Epithelial cell of proximal tubule (primary cell): Measurements from ENCODE around the gene GRID1. TPM values are rescaled to one million over a fixed set of nuclear protein-coding genes. Genes with fewer than 3 reads are reported as not detected.
"Not testable (repeated sequence)": the region's sequence is repeated elsewhere in the genome, so short reads cannot be mapped to it uniquely, and the experiment has no call there.

Experiments
- DNase-seq: peaks from one replicate; pipeline ENCODE4 v3.0.0-alpha.2; 2011; ENCODE audit warnings: low read depth
- H3K4me3 ChIP-seq: 2 replicates; pipeline ENCODE4 v1.5.1; 2011; ENCODE audit warnings: low read depth, mild to moderate bottlenecking, low read length
- CTCF ChIP-seq: conservative IDR thresholded peaks from 2 replicates; pipeline ENCODE4 v1.5.1; 2012; ENCODE audit warnings: low read depth, mild to moderate bottlenecking, low read length
- total RNA-seq: library from RNA; depleted of rRNA; stranded (reverse); fragments of >200 nt; gene quantifications from 2 replicates; pipeline ENCODE4 v1.2.3, GENCODE V29; 2015

Gene GRID1
- total RNA-seq, 1 donor from 2014 or later: 0.52 TPM

- DNase-seq: no peak
- peak; percentile 35 for TF ChIP-seq CTCF
- H3K4me3 ChIP-seq: no peak overlapping the region
Observed at GRCh38 chr10:86178401-86179152, 188.0 kb downstream of the GRID1 start.

GRCh38 chr10:86177537-86178155, 188.9 kb downstream of the GRID1 start:
- H3K4me3 ChIP-seq: no peak overlapping the region
- no peak for TF ChIP-seq CTCF
- DNase-seq: no peak

- DNase-seq: no peak
- no peak for TF ChIP-seq CTCF
- H3K4me3 ChIP-seq: no peak overlapping the region
Observed at GRCh38 chr10:86176850-86177536, 189.6 kb downstream of the GRID1 start.

GRCh38 chr10:86175476-86175875, 191.1 kb downstream of the GRID1 start:
- not testable (repeated sequence) for H3K4me3 ChIP-seq, DNase-seq

GRCh38 chr10:86172301-86172700, 194.3 kb downstream of the GRID1 start:
- no peak overlapping the region for H3K4me3 ChIP-seq
- TF ChIP-seq CTCF: no peak
- no peak for DNase-seq

- H3K4me3 ChIP-seq: no peak overlapping the region
- no peak for DNase-seq
- no peak for TF ChIP-seq CTCF
Observed at GRCh38 chr10:86170255-86171108, 196.1 kb downstream of the GRID1 start.
